ENCODE data around the gene TBC1D8. TPM values are rescaled to one million over a fixed set of nuclear protein-coding genes. Genes with fewer than 3 reads are reported as not detected.

Gene TBC1D8
- total RNA-seq, 2 donors from 2014 or later = 63.8 to 111 TPM

DNA sequence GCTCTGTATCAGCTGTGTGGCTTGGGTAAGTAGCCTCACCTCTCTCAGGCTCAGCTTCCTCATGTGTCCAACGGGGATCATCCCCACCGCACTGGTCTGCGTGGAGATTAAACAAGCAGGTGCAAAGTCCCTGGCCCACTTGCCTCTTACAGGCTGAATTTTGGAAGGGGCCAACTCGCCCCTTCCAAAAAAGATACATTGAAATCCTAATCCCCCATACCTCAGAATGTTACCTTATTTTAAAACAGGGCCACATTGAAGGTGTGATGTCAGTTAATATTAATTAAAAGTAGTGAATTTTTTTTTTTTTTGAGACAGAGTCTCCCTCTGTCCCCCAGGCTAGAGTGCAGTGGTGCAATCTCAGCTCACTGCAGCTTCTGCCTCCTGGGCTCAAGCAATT is 34.8 kb downstream of the TBC1D8 start:
- WGBS, 2 donors = 80 to 86% methylated on average over 4 of the region's 4 CpGs
- Histone ChIP-seq H3K4me1 (peaks cover 100% of the 10 kb centered on the region), H3K36me3 (replicated peaks in 1 of 2; ENCODE audit: insufficient read depth in 1 of 2, low read depth in 2 of 2) (no peaks in the 10 kb centered on the region), H3K27ac (peak overlapping the region; percentile 34 to 85 (median 82)), H3K27me3 (no peaks in the 10 kb centered on the region), H3K4me3 (no peak overlapping the region), H3K9me3 (no peaks in the 10 kb centered on the region)
- TF ChIP-seq, protein P1, sequence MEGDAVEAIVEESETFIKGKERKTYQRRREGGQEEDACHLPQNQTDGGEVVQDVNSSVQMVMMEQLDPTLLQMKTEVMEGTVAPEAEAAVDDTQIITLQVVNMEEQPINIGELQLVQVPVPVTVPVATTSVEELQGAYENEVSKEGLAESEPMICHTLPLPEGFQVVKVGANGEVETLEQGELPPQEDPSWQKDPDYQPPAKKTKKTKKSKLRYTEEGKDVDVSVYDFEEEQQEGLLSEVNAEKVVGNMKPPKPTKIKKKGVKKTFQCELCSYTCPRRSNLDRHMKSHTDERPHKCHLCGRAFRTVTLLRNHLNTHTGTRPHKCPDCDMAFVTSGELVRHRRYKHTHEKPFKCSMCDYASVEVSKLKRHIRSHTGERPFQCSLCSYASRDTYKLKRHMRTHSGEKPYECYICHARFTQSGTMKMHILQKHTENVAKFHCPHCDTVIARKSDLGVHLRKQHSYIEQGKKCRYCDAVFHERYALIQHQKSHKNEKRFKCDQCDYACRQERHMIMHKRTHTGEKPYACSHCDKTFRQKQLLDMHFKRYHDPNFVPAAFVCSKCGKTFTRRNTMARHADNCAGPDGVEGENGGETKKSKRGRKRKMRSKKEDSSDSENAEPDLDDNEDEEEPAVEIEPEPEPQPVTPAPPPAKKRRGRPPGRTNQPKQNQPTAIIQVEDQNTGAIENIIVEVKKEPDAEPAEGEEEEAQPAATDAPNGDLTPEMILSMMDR (IDR thresholded peaks at IDR 0.05) = no peak
- TF ChIP-seq POLR2A (IDR thresholded peaks at IDR 0.05) = no peak
- DNase-seq (no peak), ATAC-seq (no peak)
- intact Hi-C loops (cut with DNase I) = no loop called here

DNA sequence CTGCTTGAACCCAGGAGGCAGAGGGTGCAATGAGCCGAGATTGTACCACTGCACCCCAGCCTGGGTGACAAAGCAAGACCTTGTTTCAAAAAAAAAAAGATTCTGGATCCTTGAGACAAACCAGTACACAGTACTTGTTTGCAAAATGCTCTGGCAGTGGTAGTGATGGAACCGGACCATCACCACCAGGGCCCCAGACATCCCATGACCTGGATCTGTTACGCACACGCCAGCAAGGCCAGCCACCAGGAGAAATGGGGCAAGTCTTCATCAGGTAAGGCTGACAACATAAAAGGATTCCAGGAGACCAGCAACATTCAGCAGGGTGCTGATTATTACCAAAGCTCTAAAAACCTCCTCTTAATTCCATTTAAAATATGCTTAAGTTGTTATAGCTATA is 35.5 kb downstream of the TBC1D8 start:
- no peaks in the 10 kb centered on the region for H3K27me3 ChIP-seq
- intact Hi-C loops (cut with DNase I) = no loop called here
- peaks cover 100% of the 10 kb centered on the region for H3K4me1 ChIP-seq
- no peaks in the 10 kb centered on the region for H3K36me3 ChIP-seq (replicated peaks in 1 of 2; ENCODE audit: insufficient read depth in 1 of 2, low read depth in 2 of 2)
- ATAC-seq (no peak), DNase-seq (no peak)
- H3K9me3 ChIP-seq = no peaks in the 10 kb centered on the region
- H3K4me3 ChIP-seq = no peak overlapping the region
- TF ChIP-seq POLR2A (IDR thresholded peaks at IDR 0.05) = no peak
- TF ChIP-seq, protein P1 (IDR thresholded peaks at IDR 0.05) = no peak
- WGBS, 2 donors = 93 to 98% methylated on average over 4 of the region's 4 CpGs
- peak overlapping the region; percentile 78 to 85 (median 82) for H3K27ac ChIP-seq

DNA sequence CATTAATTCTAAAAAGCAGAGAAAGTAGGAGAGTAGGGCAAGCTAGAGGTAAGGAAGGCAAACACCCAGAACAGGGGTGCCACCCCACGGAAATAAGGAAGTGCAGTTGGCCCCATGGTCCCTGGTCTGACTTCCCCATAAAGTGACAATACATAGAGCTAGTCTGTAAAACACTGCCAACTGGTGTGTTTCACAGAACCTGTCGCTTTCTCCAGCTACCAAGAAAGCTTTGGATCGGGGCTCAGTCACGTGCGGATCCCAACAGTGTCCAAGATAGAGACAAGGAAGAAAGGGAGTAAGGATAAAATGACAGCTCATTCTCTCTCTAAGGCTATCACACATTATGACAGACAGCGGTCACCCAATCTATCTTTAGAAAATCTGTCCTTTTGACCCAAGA is 36.4 kb downstream of the TBC1D8 start:
- TF ChIP-seq POLR2A (IDR thresholded peaks at IDR 0.05) = peak in 1 of 3 donors; percentile 12
- TF ChIP-seq, protein P1 (IDR thresholded peaks at IDR 0.05) = no peak
- peaks cover 100% of the 10 kb centered on the region for H3K4me1 ChIP-seq
- 17 to 27% methylated on average over 6 of the region's 6 CpGs for WGBS, 2 donors
- DNase-seq = peak in 3 of 4 donors; percentile 40 to 58 (median 52)
- no peaks in the 10 kb centered on the region for H3K27me3 ChIP-seq
- intact Hi-C loops (cut with DNase I) = no loop called here
- H3K4me3 ChIP-seq = no peak overlapping the region
- no peak for ATAC-seq
- H3K36me3 ChIP-seq (replicated peaks in 1 of 2; ENCODE audit: insufficient read depth in 1 of 2, low read depth in 2 of 2) = no peaks in the 10 kb centered on the region
- no peaks in the 10 kb centered on the region for H3K9me3 ChIP-seq
- peak overlapping the region; percentile 78 to 85 (median 82) for H3K27ac ChIP-seq

DNA sequence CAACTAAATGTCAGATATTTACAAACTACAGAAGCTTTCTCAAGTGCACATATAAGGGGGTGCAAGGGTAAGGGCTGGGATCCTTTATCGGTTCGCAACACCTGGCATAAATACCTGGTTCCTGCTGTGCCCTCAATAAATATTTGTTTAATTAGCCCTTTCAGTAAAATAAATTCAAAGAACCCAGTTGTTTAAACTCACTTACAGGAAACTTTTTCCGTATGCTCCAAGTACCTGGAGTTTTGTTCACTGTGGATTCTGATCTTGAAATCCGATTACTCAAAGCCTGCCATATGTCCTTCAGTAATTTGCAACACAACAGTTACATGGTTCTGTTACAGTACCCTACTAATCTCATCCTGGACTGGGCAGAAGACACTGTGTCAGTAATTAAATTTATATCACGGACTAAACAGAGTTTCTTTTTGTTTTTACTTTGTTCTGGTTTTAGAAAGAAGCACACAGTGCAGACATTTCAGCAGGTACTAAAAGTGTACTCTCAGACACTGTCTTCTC is 36.9 kb downstream of the TBC1D8 start:
- H3K4me3 ChIP-seq = no peak overlapping the region
- peaks cover 100% of the 10 kb centered on the region for H3K4me1 ChIP-seq
- no peaks in the 10 kb centered on the region for H3K36me3 ChIP-seq (replicated peaks in 1 of 2; ENCODE audit: insufficient read depth in 1 of 2, low read depth in 2 of 2)
- peak overlapping the region; percentile 78 to 85 (median 82) for H3K27ac ChIP-seq
- no peaks in the 10 kb centered on the region for H3K9me3 ChIP-seq
- peak in 3 of 4 donors; percentile 36 to 63 (median 42) for DNase-seq
- H3K27me3 ChIP-seq = no peaks in the 10 kb centered on the region
- peak; percentile 23 for ATAC-seq
- TF ChIP-seq POLR2A (IDR thresholded peaks at IDR 0.05) = no peak
- TF ChIP-seq, protein P1 (IDR thresholded peaks at IDR 0.05) = no peak
- WGBS, 2 donors = 20 to 23% methylated on average over 5 of the region's 5 CpGs
- intact Hi-C loops (cut with DNase I) = no loop called here

Measured in body of pancreas (tissue), 4 donors.